Endothelial cell of hepatic sinusoid (primary cell): ENCODE results near the gene DNAJC30.

ENCODE experiments used
- in situ Hi-C: cut with HindIII; loops from 2 replicates; pipeline ENCODE4 v1.10.0; 2017; ENCODE audit warnings: low sequenced_read_pairs

The DNAJC30 gene

GRCh38 chr7:73708961-73709549 lies 25.8 kb upstream of the DNAJC30 start:
- in situ Hi-C loops: no loop called here

GRCh38 chr7:73707045-73707631 lies 23.9 kb upstream of the DNAJC30 start:
- in situ Hi-C loops: no loop called here

GRCh38 chr7:73706126-73707044 lies 23.1 kb upstream of the DNAJC30 start:
- in situ Hi-C loops: no loop called here

- in situ Hi-C loops: no loop called here
Measured at GRCh38 chr7:73705551-73705920, 22.3 kb upstream of the DNAJC30 start.

GRCh38 chr7:73704640-73705550 lies 21.6 kb upstream of the DNAJC30 start:
- in situ Hi-C loops: no loop called here

GRCh38 chr7:73703757-73704639 lies 20.7 kb upstream of the DNAJC30 start:
- in situ Hi-C loops: no loop called here

GRCh38 chr7:73703225-73703624 lies 20.0 kb upstream of the DNAJC30 start:
- in situ Hi-C loops: no loop called here

- in situ Hi-C loops: no loop called here
Measured at GRCh38 chr7:73702665-73703064, 19.4 kb upstream of the DNAJC30 start.

- in situ Hi-C loops: no loop called here
Measured at GRCh38 chr7:73702226-73702625, 19.0 kb upstream of the DNAJC30 start.

- in situ Hi-C loops: no loop called here
Measured at GRCh38 chr7:73701357-73701995, 18.2 kb upstream of the DNAJC30 start.

- in situ Hi-C loops: no loop called here
Measured at GRCh38 chr7:73700581-73701134, 17.4 kb upstream of the DNAJC30 start.

GRCh38 chr7:73700069-73700423 lies 16.8 kb upstream of the DNAJC30 start:
- in situ Hi-C loops: no loop called here

- in situ Hi-C loops: no loop called here
Measured at GRCh38 chr7:73699370-73700068, 16.3 kb upstream of the DNAJC30 start.

- in situ Hi-C loops: no loop called here
Measured at GRCh38 chr7:73698410-73698809, 15.2 kb upstream of the DNAJC30 start.

- in situ Hi-C loops: no loop called here
Measured at GRCh38 chr7:73696372-73696771, 13.1 kb upstream of the DNAJC30 start.

- in situ Hi-C loops: no loop called here
Measured at GRCh38 chr7:73690646-73691045, 7.4 kb upstream of the DNAJC30 start.

GRCh38 chr7:73688288-73688687 lies 5.0 kb upstream of the DNAJC30 start:
- in situ Hi-C loops: no loop called here

- in situ Hi-C loops: no loop called here
Measured at GRCh38 chr7:73685311-73685710, 2.1 kb upstream of the DNAJC30 start.
